Neural cell (in vitro differentiated cells): ENCODE data around the gene FUT8. TPM values are rescaled to one million over a fixed set of nuclear protein-coding genes. Genes with fewer than 3 reads are reported as not detected.
"Not testable (repeated sequence)": the region's sequence is repeated elsewhere in the genome, so short reads cannot be mapped to it uniquely, and the experiment has no call there.

Source experiments
- H2AFZ ChIP-seq: fragments of 200-600, 300-800 bp; sonication (generic), shearing (Covaris generic); 2 replicates; pipeline ENCODE4 v1.6.0; 2014; ENCODE audit warnings: low read depth, mild to moderate bottlenecking, antibody characterized with exemption, low read length, moderate library complexity
- H3F3A ChIP-seq: fragments of 200-600 bp; shearing (Covaris generic); 2 replicates; pipeline ENCODE4 v1.6.1; 2016; ENCODE audit warnings: mild to moderate bottlenecking, moderate library complexity, mixed read lengths, antibody characterized with exemption, low read length; ENCODE audit not compliant: insufficient read depth, poor library complexity, severe bottlenecking
- H3K27ac ChIP-seq: fragments of 200-600, 300-800 bp; sonication (generic), shearing (Covaris generic); 2 replicates; pipeline ENCODE4 v1.5.1; 2014; ENCODE audit warnings: mild to moderate bottlenecking, low read length, moderate library complexity
- H3K27me3 ChIP-seq: fragments of 300-800, 200-600 bp; sonication (generic), shearing (Covaris generic); 2 replicates; pipeline ENCODE4 v1.6.0; 2014; ENCODE audit warnings: mild to moderate bottlenecking, low read depth, low read length, moderate library complexity; ENCODE audit not compliant: insufficient read depth
- H3K36me3 ChIP-seq: fragments of 300-800, 200-600 bp; sonication (generic), shearing (Covaris generic); 2 replicates; pipeline ENCODE4 v1.5.1; 2014; ENCODE audit warnings: mild to moderate bottlenecking, antibody characterized with exemption, low read length, moderate library complexity; ENCODE audit not compliant: insufficient read depth
- H3K4me2 ChIP-seq: fragments of 300-800, 200-600 bp; sonication (generic), shearing (Covaris generic); 2 replicates; pipeline ENCODE4 v1.6.0; 2014; ENCODE audit warnings: mild to moderate bottlenecking, low read length
- H3K4me3 ChIP-seq: fragments of 300-800, 200-600 bp; sonication (generic), shearing (Covaris generic); 2 replicates; pipeline ENCODE4 v1.5.1; 2014; ENCODE audit warnings: mild to moderate bottlenecking, low read length, moderate library complexity
- H3K79me2 ChIP-seq: fragments of 200-600 bp; shearing (Covaris generic); replicated peaks from 2 replicates; pipeline ENCODE4 v1.6.0; 2014; ENCODE audit warnings: mild to moderate bottlenecking, low read length, moderate library complexity; ENCODE audit not compliant: insufficient read depth
- H3K9ac ChIP-seq: fragments of 300-800, 200-600 bp; sonication (generic), shearing (Covaris generic); 2 replicates; pipeline ENCODE4 v1.6.1; 2016; ENCODE audit warnings: mild to moderate bottlenecking, low read length, mixed read lengths
- H3K9me2 ChIP-seq: fragments of 200-600 bp; shearing (Covaris generic); 2 replicates; pipeline ENCODE4 v1.6.1; 2016; ENCODE audit warnings: mild to moderate bottlenecking, low read length, mixed read lengths; ENCODE audit not compliant: insufficient read depth
- H3K9me3 ChIP-seq: fragments of 200-600, 300-800 bp; sonication (generic), shearing (Covaris generic); 2 replicates; pipeline ENCODE4 v1.6.1; 2016; ENCODE audit warnings: mild to moderate bottlenecking, mixed run types, low read length, moderate library complexity, mixed read lengths
- H4K20me1 ChIP-seq: fragments of 200-600 bp; shearing (Covaris generic); 2 replicates; pipeline ENCODE4 v1.6.1; 2016; ENCODE audit warnings: mild to moderate bottlenecking, mixed run types; ENCODE audit not compliant: insufficient read depth
- EP300 ChIP-seq: fragments of 450-650 bp; conservative IDR thresholded peaks from 2 replicates; pipeline ENCODE4 v1.6.1; 2014; ENCODE audit warnings: antibody characterized with exemption, mild to moderate bottlenecking, moderate library complexity; ENCODE audit not compliant: poor library complexity, severe bottlenecking
- EZH2 ChIP-seq: fragments of 200-600, 300-800 bp; shearing (Covaris generic), sonication (generic); IDR thresholded peaks from 2 replicates; pipeline ENCODE4 v1.6.1; 2014; ENCODE audit warnings: antibody characterized with exemption, low read length, borderline replicate concordance, mild to moderate bottlenecking; ENCODE audit not compliant: insufficient read depth, poor library complexity, severe bottlenecking
- MXI1 ChIP-seq: fragments of 450-650 bp; conservative IDR thresholded peaks from 2 replicates; pipeline ENCODE4 v1.6.1; 2014; ENCODE audit warnings: antibody characterized with exemption, mild to moderate bottlenecking; ENCODE audit not compliant: poor library complexity, severe bottlenecking
- POLR2AphosphoS5 ChIP-seq: IDR thresholded peaks from 2 replicates; pipeline ENCODE4 v1.6.1; 2012
- RAD21 ChIP-seq: fragments of 450-650 bp; conservative IDR thresholded peaks from 2 replicates; pipeline ENCODE4 v1.6.1; 2014; ENCODE audit warnings: antibody characterized with exemption, mild to moderate bottlenecking, moderate library complexity
- SMC3 ChIP-seq: fragments of 450-650 bp; conservative IDR thresholded peaks from 2 replicates; pipeline ENCODE4 v1.6.1; 2014; ENCODE audit warnings: antibody characterized with exemption, mild to moderate bottlenecking, moderate library complexity; ENCODE audit not compliant: poor library complexity
- TAF1 ChIP-seq: IDR thresholded peaks from 2 replicates; pipeline ENCODE4 v1.6.1; 2012; ENCODE audit warnings: low read depth
- polyA plus RNA-seq: library from polyadenylated mRNA; depleted of rRNA; stranded (reverse); fragments of >200 nt; gene quantifications from 2 replicates; pipeline ENCODE4 v1.2.3, GENCODE V29; 2014
- TF ChIP-seq, protein P1 (sequence below): IDR thresholded peaks from 2 replicates; pipeline ENCODE4 v1.6.1; 2012; ENCODE audit warnings: borderline replicate concordance
- TF ChIP-seq, protein P2 (sequence below): fragments of 450-650 bp; IDR thresholded peaks from 2 replicates; pipeline ENCODE4 v1.5.1; 2014; ENCODE audit warnings: antibody characterized with exemption, mild to moderate bottlenecking, moderate library complexity; ENCODE audit not compliant: poor library complexity, severe bottlenecking

Gene FUT8
- polyA plus RNA-seq, 1 donor from 2014 or later: 72.8 TPM

DNA sequence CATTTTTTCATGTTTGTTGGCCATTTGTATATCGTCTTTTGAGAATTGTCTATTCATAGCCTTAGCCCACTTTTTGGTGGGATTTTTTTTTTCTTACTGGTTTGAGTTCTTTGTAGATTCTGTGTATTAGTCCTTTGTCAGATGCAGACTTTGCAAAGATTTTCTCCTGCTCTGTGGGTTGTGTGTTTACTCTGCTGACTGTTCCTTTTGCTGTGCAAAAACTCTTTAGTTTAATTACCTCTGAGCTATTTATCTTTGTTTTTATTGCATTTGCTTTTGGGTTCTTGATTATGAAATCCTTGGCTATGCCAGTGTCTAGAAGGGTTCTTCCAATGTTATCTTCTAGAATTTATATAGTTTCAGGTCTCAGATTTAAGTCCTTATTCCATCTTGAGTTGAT is 220.0 kb downstream of the FUT8 start:
- H3K27me3 ChIP-seq: no peaks in the 10 kb centered on the region
- no peak overlapping the region for H3K9ac ChIP-seq
- peaks cover 9% of the 10 kb centered on the region for H3K36me3 ChIP-seq

DNA sequence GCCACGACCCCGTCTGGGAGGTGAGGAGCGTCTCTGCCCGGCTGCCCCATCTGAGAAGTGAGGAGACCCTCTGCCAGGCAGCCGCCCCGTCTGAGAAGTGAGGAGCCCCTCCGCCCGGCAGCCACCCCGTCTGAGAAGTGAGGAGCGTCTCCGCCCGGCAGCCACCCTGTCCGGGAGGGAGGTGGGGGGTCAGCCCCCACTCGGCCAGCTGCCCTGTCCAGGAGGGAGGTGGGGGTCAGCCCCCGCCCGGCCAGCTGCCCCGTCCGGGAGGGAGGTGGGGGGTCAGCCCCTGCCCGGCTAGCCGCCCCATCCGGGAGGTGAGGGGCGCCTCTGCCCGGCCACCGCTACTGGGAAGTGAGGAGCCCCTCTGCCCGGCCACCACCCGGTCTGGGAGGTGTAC is 221.1 kb downstream of the FUT8 start:
- H3K9me3 ChIP-seq, H3F3A ChIP-seq, H3K4me3 ChIP-seq, H3K36me3 ChIP-seq, H3K79me2 ChIP-seq, H3K27ac ChIP-seq, H3K27me3 ChIP-seq, H3K9ac ChIP-seq, H2AFZ ChIP-seq, H4K20me1 ChIP-seq, H3K9me2 ChIP-seq, H3K4me2 ChIP-seq: not testable (repeated sequence)

More for the DNA sequence above, 220.0 kb downstream of the FUT8 start:
- Histone ChIP-seq H3F3A (no peaks in the 10 kb centered on the region), H4K20me1 (no peaks in the 10 kb centered on the region), H3K4me3 (no peak overlapping the region), H3K79me2 (peaks cover 4% of the 10 kb centered on the region), H3K4me2 (no peak overlapping the region), H2AFZ (no peak overlapping the region), H3K27ac (no peak overlapping the region), H3K9me2 (no peaks in the 10 kb centered on the region), H3K9me3 (no peaks in the 10 kb centered on the region)
- TF ChIP-seq POLR2AphosphoS5: no peak

DNA sequence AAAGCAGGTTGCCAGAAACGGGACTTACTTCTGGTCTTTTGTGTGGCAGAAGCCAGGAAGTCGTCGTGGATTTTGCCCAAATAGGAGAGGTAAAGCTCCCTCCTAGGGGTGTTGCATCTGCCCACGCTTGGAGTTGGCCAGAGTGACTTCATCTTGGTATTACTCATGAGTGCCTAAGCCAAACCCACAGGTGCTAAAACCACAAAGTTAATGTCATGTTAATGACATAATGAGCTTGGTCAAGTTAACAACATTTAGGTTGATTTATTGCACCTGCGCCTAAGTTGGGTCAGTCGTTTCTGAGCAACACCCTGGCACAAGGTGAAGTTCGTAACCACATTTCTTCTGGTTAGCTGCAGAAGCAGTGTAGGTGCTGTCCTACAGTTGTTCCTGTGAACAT is 225.2 kb downstream of the FUT8 start:
- H3K9ac ChIP-seq: no peak overlapping the region
- no peaks in the 10 kb centered on the region for H3K27me3 ChIP-seq
- H3K27ac ChIP-seq: no peak overlapping the region
- no peak overlapping the region for H2AFZ ChIP-seq
- no peaks in the 10 kb centered on the region for H3F3A ChIP-seq
- no peaks in the 10 kb centered on the region for H3K9me3 ChIP-seq
- H3K4me2 ChIP-seq: no peak overlapping the region
- H3K9me2 ChIP-seq: no peaks in the 10 kb centered on the region
- no peaks in the 10 kb centered on the region for H4K20me1 ChIP-seq
- H3K4me3 ChIP-seq: no peak overlapping the region
- H3K36me3 ChIP-seq: no peaks in the 10 kb centered on the region
- TF ChIP-seq EP300 (no peak), MXI1 (no peak), POLR2AphosphoS5 (no peak), SMC3 (no peak), RAD21 (no peak), EZH2 (no peak), TAF1 (no peak)
- TF ChIP-seq, protein P1, sequence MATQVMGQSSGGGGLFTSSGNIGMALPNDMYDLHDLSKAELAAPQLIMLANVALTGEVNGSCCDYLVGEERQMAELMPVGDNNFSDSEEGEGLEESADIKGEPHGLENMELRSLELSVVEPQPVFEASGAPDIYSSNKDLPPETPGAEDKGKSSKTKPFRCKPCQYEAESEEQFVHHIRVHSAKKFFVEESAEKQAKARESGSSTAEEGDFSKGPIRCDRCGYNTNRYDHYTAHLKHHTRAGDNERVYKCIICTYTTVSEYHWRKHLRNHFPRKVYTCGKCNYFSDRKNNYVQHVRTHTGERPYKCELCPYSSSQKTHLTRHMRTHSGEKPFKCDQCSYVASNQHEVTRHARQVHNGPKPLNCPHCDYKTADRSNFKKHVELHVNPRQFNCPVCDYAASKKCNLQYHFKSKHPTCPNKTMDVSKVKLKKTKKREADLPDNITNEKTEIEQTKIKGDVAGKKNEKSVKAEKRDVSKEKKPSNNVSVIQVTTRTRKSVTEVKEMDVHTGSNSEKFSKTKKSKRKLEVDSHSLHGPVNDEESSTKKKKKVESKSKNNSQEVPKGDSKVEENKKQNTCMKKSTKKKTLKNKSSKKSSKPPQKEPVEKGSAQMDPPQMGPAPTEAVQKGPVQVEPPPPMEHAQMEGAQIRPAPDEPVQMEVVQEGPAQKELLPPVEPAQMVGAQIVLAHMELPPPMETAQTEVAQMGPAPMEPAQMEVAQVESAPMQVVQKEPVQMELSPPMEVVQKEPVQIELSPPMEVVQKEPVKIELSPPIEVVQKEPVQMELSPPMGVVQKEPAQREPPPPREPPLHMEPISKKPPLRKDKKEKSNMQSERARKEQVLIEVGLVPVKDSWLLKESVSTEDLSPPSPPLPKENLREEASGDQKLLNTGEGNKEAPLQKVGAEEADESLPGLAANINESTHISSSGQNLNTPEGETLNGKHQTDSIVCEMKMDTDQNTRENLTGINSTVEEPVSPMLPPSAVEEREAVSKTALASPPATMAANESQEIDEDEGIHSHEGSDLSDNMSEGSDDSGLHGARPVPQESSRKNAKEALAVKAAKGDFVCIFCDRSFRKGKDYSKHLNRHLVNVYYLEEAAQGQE: no peak
- TF ChIP-seq, protein P2, sequence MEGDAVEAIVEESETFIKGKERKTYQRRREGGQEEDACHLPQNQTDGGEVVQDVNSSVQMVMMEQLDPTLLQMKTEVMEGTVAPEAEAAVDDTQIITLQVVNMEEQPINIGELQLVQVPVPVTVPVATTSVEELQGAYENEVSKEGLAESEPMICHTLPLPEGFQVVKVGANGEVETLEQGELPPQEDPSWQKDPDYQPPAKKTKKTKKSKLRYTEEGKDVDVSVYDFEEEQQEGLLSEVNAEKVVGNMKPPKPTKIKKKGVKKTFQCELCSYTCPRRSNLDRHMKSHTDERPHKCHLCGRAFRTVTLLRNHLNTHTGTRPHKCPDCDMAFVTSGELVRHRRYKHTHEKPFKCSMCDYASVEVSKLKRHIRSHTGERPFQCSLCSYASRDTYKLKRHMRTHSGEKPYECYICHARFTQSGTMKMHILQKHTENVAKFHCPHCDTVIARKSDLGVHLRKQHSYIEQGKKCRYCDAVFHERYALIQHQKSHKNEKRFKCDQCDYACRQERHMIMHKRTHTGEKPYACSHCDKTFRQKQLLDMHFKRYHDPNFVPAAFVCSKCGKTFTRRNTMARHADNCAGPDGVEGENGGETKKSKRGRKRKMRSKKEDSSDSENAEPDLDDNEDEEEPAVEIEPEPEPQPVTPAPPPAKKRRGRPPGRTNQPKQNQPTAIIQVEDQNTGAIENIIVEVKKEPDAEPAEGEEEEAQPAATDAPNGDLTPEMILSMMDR: no peak
- H3K79me2 ChIP-seq: peaks cover 5% of the 10 kb centered on the region
